Calu3 (cell line): ENCODE data around the gene ALK. TPM values are rescaled to one million over a fixed set of nuclear protein-coding genes. Genes with fewer than 3 reads are reported as not detected.

ENCODE experiments used
- BruUV-seq: library from RNA; stranded (reverse); fragments of 400-500 nt; replicated peaks from 2 replicates; lab custom pipeline; 2021; lab: Mats Ljungman, UMichigan
- CTCF ChIA-PET: fragments of 300-600 bp; sonication (Branson Sonifier 250); formaldehyde crosslinking; loops from one replicate; lab custom pipeline; 2022; ENCODE audit warnings: antibody characterized with exemption; lab: Charles Lee
- DNase-seq: peaks from one replicate; pipeline ENCODE4 v3.0.0; 2022
- H3K27ac Mint-ChIP-seq: one replicate; pipeline ENCODE4 v1.8.0; 2022; ENCODE audit warnings: mixed read lengths; ENCODE audit not compliant: unreplicated experiment
- H3K27me3 Mint-ChIP-seq: one replicate; pipeline ENCODE4 v1.8.0; 2022; ENCODE audit warnings: mixed read lengths; ENCODE audit not compliant: unreplicated experiment
- H3K36me3 Mint-ChIP-seq: one replicate; pipeline ENCODE4 v1.8.0; 2022; ENCODE audit warnings: mild to moderate bottlenecking, moderate library complexity, mixed read lengths; ENCODE audit not compliant: insufficient read depth, unreplicated experiment
- H3K4me1 Mint-ChIP-seq: one replicate; pipeline ENCODE4 v1.8.0; 2022; ENCODE audit warnings: mild to moderate bottlenecking, low read depth, mixed read lengths; ENCODE audit not compliant: unreplicated experiment
- H3K4me3 Mint-ChIP-seq: one replicate; pipeline ENCODE4 v1.8.0; 2022; ENCODE audit warnings: mild to moderate bottlenecking, low read depth, moderate library complexity, mixed read lengths; ENCODE audit not compliant: unreplicated experiment
- H3K9me3 Mint-ChIP-seq: one replicate; pipeline ENCODE4 v1.8.0; 2022; ENCODE audit warnings: low read depth, mixed read lengths; ENCODE audit not compliant: unreplicated experiment
- intact Hi-C: fragments of 100-400 bp; cut with micrococcal nuclease; formaldehyde crosslinking; loops from one replicate; pipeline ENCODE4 v1.10.0; 2022; ENCODE audit not compliant: unreplicated experiment
- total RNA-seq: library from RNA; stranded (reverse); gene quantifications from 2 replicates; pipeline ENCODE4 v1.2.3, GENCODE V29; 2022
- TF ChIP-seq, protein P1 (sequence below): fragments of 200-600 bp; IDR thresholded peaks from one replicate; pipeline ENCODE4 v1.8.0; 2022; ENCODE audit warnings: antibody characterized with exemption; ENCODE audit not compliant: unreplicated experiment

Gene ALK
- total RNA-seq, 1 experiment from 2014 or later, result not detected

DNA sequence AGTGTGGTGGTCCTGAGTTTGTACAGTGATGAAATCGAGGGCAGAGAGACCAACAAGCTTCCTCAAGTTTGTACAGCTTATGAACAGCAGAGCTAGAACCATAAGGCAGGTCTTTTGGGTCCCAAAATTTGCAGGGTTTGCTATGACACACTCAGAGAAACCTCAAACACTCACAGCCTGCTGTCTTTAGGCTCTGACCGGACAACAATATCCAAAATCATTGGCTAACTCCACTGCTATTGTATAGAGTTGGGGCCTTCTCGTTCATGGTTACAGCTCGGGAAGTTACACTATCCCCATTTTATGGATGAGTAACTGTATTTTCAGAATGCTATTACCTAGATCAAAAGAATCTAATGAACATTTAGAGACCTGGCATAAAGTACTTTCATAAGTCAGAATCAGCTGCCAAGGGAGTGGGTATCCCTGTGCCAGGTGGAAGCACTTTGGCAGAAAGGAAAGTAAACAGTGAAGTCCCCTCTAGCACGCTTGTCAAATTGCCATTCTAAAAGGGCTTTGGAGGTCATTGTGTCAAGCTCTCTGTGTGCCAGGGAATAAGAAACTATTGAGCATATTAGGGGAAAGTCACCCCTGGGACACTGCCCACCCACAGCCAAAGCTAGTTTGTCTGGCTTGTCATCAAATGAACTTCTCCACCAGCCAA is 331.8 kb downstream of the ALK start:
- Mint-ChIP-seq H3K4me1 (no peaks in the 10 kb centered on the region), H3K27me3 (peaks cover 52% of the 10 kb centered on the region), H3K4me3 (no peak overlapping the region), H3K9me3 (no peaks in the 10 kb centered on the region), H3K27ac (no peak overlapping the region), H3K36me3 (no peaks in the 10 kb centered on the region)
- CTCF ChIA-PET, result no interaction called here
- intact Hi-C loops, result no loop called here
- no peak for DNase-seq
- BruUV-seq, result no TSS peak
- TF ChIP-seq, protein P1, sequence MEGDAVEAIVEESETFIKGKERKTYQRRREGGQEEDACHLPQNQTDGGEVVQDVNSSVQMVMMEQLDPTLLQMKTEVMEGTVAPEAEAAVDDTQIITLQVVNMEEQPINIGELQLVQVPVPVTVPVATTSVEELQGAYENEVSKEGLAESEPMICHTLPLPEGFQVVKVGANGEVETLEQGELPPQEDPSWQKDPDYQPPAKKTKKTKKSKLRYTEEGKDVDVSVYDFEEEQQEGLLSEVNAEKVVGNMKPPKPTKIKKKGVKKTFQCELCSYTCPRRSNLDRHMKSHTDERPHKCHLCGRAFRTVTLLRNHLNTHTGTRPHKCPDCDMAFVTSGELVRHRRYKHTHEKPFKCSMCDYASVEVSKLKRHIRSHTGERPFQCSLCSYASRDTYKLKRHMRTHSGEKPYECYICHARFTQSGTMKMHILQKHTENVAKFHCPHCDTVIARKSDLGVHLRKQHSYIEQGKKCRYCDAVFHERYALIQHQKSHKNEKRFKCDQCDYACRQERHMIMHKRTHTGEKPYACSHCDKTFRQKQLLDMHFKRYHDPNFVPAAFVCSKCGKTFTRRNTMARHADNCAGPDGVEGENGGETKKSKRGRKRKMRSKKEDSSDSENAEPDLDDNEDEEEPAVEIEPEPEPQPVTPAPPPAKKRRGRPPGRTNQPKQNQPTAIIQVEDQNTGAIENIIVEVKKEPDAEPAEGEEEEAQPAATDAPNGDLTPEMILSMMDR, result no peak

DNA sequence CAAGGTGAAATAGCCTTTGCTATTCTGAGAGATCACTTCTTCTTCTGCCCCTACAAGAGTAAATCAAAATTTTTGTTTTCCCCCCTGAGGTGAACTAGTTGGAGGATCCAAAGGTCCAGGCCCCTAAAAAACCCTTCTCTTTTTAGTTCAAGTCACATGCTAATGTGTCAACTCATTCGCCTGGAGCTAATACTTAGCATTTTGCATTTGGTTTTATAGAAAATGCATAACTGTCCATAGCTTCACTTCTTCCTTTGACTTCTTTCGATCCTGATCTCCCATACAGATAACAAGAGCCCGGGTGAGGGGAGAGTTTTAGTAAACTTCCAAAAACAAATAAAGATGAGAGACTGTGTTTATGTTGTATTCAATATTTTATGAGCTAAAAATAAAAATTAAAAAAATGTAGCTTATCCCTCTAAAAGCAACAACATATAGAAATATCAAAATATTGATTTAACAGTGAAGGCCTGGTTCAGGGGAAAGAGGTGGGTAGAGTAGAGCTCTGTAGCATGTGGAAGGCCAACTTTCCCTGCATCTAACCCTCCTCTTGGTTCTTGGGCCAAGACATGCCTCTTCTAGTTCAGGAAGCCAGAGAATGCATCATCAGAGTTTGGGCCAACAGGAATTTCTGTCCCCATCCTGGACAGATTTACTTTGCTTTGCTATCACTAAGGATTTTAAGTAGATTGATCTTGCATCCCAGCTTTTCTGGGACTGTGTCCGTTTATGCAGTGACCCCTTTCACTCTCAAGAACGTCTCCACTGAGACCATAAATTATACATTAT is 333.8 kb downstream of the ALK start:
- no peak overlapping the region for H3K27ac Mint-ChIP-seq
- peaks cover 51% of the 10 kb centered on the region for H3K27me3 Mint-ChIP-seq
- DNase-seq, result no peak
- CTCF ChIA-PET, result no interaction called here
- no peaks in the 10 kb centered on the region for H3K9me3 Mint-ChIP-seq
- H3K4me1 Mint-ChIP-seq, result no peaks in the 10 kb centered on the region
- TF ChIP-seq, protein P1, result no peak
- H3K36me3 Mint-ChIP-seq, result no peaks in the 10 kb centered on the region
- no TSS peak for BruUV-seq
- H3K4me3 Mint-ChIP-seq, result no peak overlapping the region
- intact Hi-C loops, result no loop called here

DNA sequence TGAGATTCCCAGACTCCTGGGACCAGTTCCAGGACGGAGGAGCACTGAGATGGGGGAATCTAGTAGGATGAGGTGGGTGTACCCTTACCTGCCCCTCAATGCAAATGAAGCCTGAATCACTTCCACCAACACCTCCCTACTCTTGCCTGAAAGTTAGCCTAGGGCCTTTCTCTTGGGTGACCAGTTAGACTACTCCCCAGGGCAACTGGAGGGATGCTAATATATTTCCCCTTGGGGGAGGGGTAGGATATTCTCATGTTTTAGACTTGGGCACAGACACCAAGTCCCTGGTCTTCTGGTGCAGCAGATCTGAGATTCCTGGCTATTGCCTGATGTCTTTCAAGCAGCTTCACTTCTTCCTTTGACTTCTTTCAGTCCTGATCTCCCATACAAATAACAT is 334.5 kb downstream of the ALK start:
- Mint-ChIP-seq H3K4me1 (no peaks in the 10 kb centered on the region), H3K4me3 (no peak overlapping the region), H3K9me3 (no peaks in the 10 kb centered on the region), H3K36me3 (no peaks in the 10 kb centered on the region), H3K27ac (no peak overlapping the region), H3K27me3 (peaks cover 51% of the 10 kb centered on the region)
- intact Hi-C loops, result no loop called here
- TF ChIP-seq, protein P1, result no peak
- BruUV-seq, result no TSS peak
- no peak for DNase-seq
- CTCF ChIA-PET, result no interaction called here

DNA sequence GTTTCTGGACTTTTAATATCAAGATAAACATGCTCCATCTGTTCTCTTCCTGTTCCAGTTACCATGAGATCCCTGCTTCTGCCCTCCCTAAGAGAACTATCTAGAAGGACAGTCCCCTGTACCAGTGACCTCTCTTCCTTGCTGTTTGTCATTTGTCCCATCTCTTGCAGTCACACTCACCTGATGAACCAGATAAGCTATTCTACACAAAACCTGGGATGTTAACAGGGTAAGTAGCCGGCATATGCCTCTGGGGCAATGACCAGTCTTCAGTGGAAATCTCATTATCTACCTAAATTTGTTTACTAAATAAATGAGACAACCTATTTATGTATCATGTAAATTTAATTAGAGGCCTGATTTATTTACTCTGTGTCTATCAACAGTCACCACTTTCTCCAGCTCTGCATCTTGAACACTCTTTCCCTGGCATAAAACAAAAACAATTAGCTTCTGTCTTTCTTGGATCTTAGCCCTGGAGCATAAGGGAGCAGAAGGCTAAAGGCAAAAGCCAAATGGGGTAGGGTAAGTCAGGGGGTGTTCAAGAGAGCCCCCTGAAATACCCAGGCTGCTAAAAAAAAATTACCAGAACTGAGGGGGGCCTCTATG is 337.7 kb downstream of the ALK start:
- Mint-ChIP-seq H3K9me3 (no peaks in the 10 kb centered on the region), H3K4me1 (no peaks in the 10 kb centered on the region), H3K36me3 (no peaks in the 10 kb centered on the region), H3K27me3 (peaks cover 67% of the 10 kb centered on the region), H3K4me3 (no peak overlapping the region), H3K27ac (no peak overlapping the region)
- no peak for DNase-seq
- TF ChIP-seq, protein P1, result no peak
- BruUV-seq, result no TSS peak
- intact Hi-C loops, result no loop called here
- CTCF ChIA-PET, result no interaction called here
